PC-3 (cell line): ENCODE results near the gene STK33. TPM values are rescaled to one million over a fixed set of nuclear protein-coding genes. Genes with fewer than 3 reads are reported as not detected.

ENCODE experiments used
- ATAC-seq: fragments of 200-7000 bp; cut with Tn5 transposase; 2 replicates; pipeline ENCODE4 v1.9.1; 2020; ENCODE audit warnings: mild to moderate bottlenecking, moderate library complexity
- Bru-seq: library from RNA; stranded (reverse); fragments of 400-500 nt; gene quantifications from one replicate; lab custom pipeline; 2021; lab: Mats Ljungman, UMichigan
- BruChase-seq, 2 experiments: library from RNA; stranded (reverse); fragments of 400-500 nt; gene quantifications; one replicate each; lab custom pipeline; 2021; lab: Mats Ljungman, UMichigan
- BruUV-seq: library from RNA; stranded (reverse); fragments of 400-500 nt; replicated peaks from 2 replicates; lab custom pipeline; 2021; lab: Mats Ljungman, UMichigan
- CTCF ChIA-PET: fragments of 300-600 bp; sonication (Branson Sonifier 250); formaldehyde crosslinking; loops from one replicate; lab custom pipeline; 2022; ENCODE audit warnings: antibody characterized with exemption; lab: Charles Lee
- POLR2A ChIA-PET: fragments of 300-600 bp; sonication (Branson Sonifier 250); formaldehyde crosslinking; loops from one replicate; lab custom pipeline; 2022; ENCODE audit warnings: antibody characterized with exemption; ENCODE audit not compliant: unreplicated experiment; lab: Charles Lee
- DNase-seq: peaks from one replicate; pipeline ENCODE4 v3.0.0-alpha.2; 2015
- H2AFZ ChIP-seq: fragments of 300-600 bp; sonication (generic); 2 replicates; pipeline ENCODE4 v1.6.0; 2016; ENCODE audit warnings: antibody characterized with exemption, low read length
- H3F3A ChIP-seq: fragments of 300-600 bp; sonication (generic); one replicate; pipeline ENCODE4 v1.6.0; 2017; ENCODE audit warnings: antibody characterized with exemption, low read length, control low read depth, mild to moderate bottlenecking; ENCODE audit not compliant: unreplicated experiment
- H3K27ac ChIP-seq: fragments of 300-600 bp; sonication (generic); 2 replicates; pipeline ENCODE4 v1.5.1; 2016; ENCODE audit warnings: mild to moderate bottlenecking, low read length
- H3K27me3 ChIP-seq: fragments of 300-600 bp; sonication (generic); 2 replicates; pipeline ENCODE4 v1.6.1; 2016; ENCODE audit warnings: low read length, mixed read lengths
- H3K36me3 ChIP-seq: fragments of 300-600 bp; sonication (generic); 2 replicates; pipeline ENCODE4 v1.6.1; 2016; ENCODE audit warnings: low read depth, mixed run types, low read length, mixed read lengths
- H3K4me1 ChIP-seq: fragments of 300-600 bp; sonication (generic); 2 replicates; pipeline ENCODE4 v1.5.1; 2016; ENCODE audit warnings: low read length; ENCODE audit not compliant: insufficient read depth
- H3K4me2 ChIP-seq: fragments of 300-600 bp; sonication (generic); 2 replicates; pipeline ENCODE4 v1.6.0; 2016; ENCODE audit warnings: low read length
- H3K4me3 ChIP-seq: fragments of 300-600 bp; sonication (generic); 2 replicates; pipeline ENCODE4 v1.5.1; 2016; ENCODE audit warnings: mild to moderate bottlenecking, low read length, mixed read lengths
- H3K79me2 ChIP-seq: fragments of 300-600 bp; sonication (generic); 2 replicates; pipeline ENCODE4 v1.6.1; 2017; ENCODE audit warnings: low read length, mixed read lengths
- H3K9ac ChIP-seq: fragments of 300-600 bp; sonication (generic); 2 replicates; pipeline ENCODE4 v1.6.0; 2016; ENCODE audit warnings: mild to moderate bottlenecking, low read length
- H3K9me2 ChIP-seq: fragments of 300-600 bp; sonication (generic); replicated peaks from 2 replicates; pipeline ENCODE4 v1.6.1; 2016; ENCODE audit warnings: mixed run types, low read length, mixed read lengths
- H3K9me3 ChIP-seq: fragments of 300-600 bp; sonication (generic); 2 replicates; pipeline ENCODE4 v1.6.1; 2016; ENCODE audit warnings: low read length, mixed read lengths
- H4K20me1 ChIP-seq: fragments of 300-600 bp; sonication (generic); 2 replicates; pipeline ENCODE4 v1.6.1; 2016; ENCODE audit warnings: low read length, mixed read lengths
- CTCF ChIP-seq: fragments of 300-600 bp; sonication (generic); conservative IDR thresholded peaks from 2 replicates; pipeline ENCODE4 v1.5.1; 2017; ENCODE audit warnings: antibody characterized with exemption, low read depth, mild to moderate bottlenecking, low read length
- EZH2 ChIP-seq: fragments of 300-600 bp; sonication (generic); IDR thresholded peaks from one replicate; pipeline ENCODE4 v1.6.1; 2017; ENCODE audit warnings: antibody characterized with exemption, mild to moderate bottlenecking, low read length; ENCODE audit not compliant: unreplicated experiment
- EZH2phosphoT487 ChIP-seq: fragments of 300-600 bp; sonication (generic); IDR thresholded peaks from 2 replicates; pipeline ENCODE4 v1.6.1; 2018; ENCODE audit warnings: mild to moderate bottlenecking, antibody characterized with exemption, low read length, borderline replicate concordance
- intact Hi-C: fragments of 100-400 bp; cut with micrococcal nuclease; formaldehyde crosslinking; loops from 2 replicates; pipeline ENCODE4 v1.9.0; 2023
- long read RNA-seq: library from polyadenylated mRNA; unstranded; transcript quantifications from one replicate; pipeline ENCODE4 v2.0.0, GENCODE V29; 2021; ENCODE audit not compliant: unreplicated experiment
- total RNA-seq: library from RNA; depleted of rRNA; stranded (reverse); fragments of >200 nt; gene quantifications from 2 replicates; pipeline ENCODE4 v1.2.3, GENCODE V29; 2014; rRNA removed

The STK33 gene
- not detected in 2 replicates for total RNA-seq
- percentile 14 among the genes with signal in this experiment for Bru-seq, nascent RNA
- BruChase-seq, experiment 1, labeled RNA remaining after a 6-hour chase, result percentile 31 among the genes with signal in this experiment
- percentile 31 among the genes with signal in this experiment for BruChase-seq, experiment 2, labeled RNA remaining after a 2-hour chase
- long read RNA-seq, result 0 reads

DNA sequence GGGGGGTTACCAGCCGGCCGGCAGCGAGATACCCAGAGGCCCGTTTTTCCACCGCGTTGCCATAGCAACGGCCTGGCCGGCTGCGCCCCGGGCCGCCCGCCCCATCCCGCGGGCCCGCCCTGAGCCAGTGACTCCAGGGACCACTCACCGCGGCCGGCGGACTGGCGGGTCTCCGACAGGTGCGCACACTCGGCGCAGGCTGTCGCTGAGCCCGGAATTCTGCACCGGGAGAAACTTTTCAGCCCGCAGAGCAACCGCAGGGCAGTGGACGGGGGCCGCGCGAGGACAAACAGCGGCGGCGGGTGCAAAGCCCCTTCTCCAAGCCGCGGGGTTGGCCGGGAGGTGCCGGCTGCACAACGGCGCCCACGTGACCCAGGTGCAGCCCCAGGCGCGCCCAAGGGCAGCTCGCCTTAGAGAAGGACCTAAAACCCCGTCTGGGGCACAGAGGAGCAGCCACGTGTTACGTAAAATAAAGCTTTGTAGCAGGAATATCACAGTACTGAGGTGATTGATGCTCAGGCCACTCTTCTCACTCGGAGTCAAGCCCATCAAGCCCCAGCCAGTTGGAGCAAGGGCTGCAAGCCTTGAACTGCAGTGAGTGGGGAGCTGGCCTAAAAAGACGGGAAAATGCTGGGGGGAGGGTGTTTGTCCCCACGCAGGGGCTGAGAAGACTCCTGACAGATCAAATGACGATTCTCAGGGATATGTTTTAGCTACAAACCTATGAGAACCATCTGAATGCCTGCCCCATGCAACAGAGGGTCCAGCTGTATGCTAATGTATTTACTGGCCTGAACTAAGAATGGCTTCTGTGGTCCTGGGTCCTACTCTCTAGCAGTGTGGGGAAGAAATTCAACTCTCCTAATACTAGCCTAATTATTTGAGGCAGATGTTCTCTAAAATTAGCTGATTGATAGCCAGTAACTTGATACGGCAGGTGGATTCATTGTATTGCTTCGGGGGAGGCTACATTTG is at the start of gene STK33:
Gene STK33 (minus strand): TSS at position 294 of the 975 bp plus-strand sequence. CDS start 119,323 bp downstream, outside the sequence.
- Histone ChIP-seq H4K20me1 (no peaks in the 10 kb centered on the region), H3K9me2 (no peaks in the 10 kb centered on the region), H2AFZ (no peak within 1 kb of the TSS), H3K27me3 (peaks cover 14% of the 10 kb centered on the region; the same call in 1 of the 2 replicates), H3K4me3 (no peak within 1 kb of the TSS), H3K9ac (no peak within 1 kb of the TSS), H3K4me2 (no peak within 1 kb of the TSS), H3K9me3 (no peaks in the 10 kb centered on the region), H3K4me1 (no peaks in the 10 kb centered on the region), H3K27ac (no peak within 1 kb of the TSS), H3K36me3 (no peaks in the 10 kb centered on the region), H3K79me2 (no peaks in the 10 kb centered on the region), H3F3A (no peaks in the 10 kb centered on the region)
- POLR2A ChIA-PET, result no interaction called here
- CTCF ChIA-PET, result no interaction called here
- intact Hi-C loops, result no loop called here
- DNase-seq (no peak), ATAC-seq (no peak)
- no TSS peak for BruUV-seq
- TF ChIP-seq EZH2, result no peak

- H3K4me1 ChIP-seq, result no peaks in the 10 kb centered on the region
- DNase-seq (no peak), ATAC-seq (no peak)
- H3K4me2 ChIP-seq, result no peak overlapping the region
- TF ChIP-seq EZH2 (no peak), EZH2phosphoT487 (no peak), CTCF (no peak)
- no peaks in the 10 kb centered on the region for H3K9me3 ChIP-seq
- H3K9ac ChIP-seq, result no peak overlapping the region
- no peaks in the 10 kb centered on the region for H3K79me2 ChIP-seq
- peaks cover 11% of the 10 kb centered on the region for H3K36me3 ChIP-seq
- no peak overlapping the region for H3K4me3 ChIP-seq
- no peaks in the 10 kb centered on the region for H3F3A ChIP-seq
- no peak overlapping the region for H3K27ac ChIP-seq
- CTCF ChIA-PET, result no interaction called here
- no peaks in the 10 kb centered on the region for H4K20me1 ChIP-seq
- H3K27me3 ChIP-seq, result no peaks in the 10 kb centered on the region
- TSS peak; percentile 22 for BruUV-seq
- intact Hi-C loops, result no loop called here
- POLR2A ChIA-PET, result no interaction called here
- H3K9me2 ChIP-seq, result no peaks in the 10 kb centered on the region
- no peak overlapping the region for H2AFZ ChIP-seq
Observed at GRCh38 chr11:8642196-8642841, 48.3 kb upstream of the STK33 start.

GRCh38 chr11:8641332-8641731 is 47.3 kb upstream of the STK33 start:
- peaks cover 14% of the 10 kb centered on the region for H3K36me3 ChIP-seq
- no peaks in the 10 kb centered on the region for H3K9me2 ChIP-seq
- intact Hi-C loops, result no loop called here
- ATAC-seq, result no peak
- TF ChIP-seq EZH2 (no peak), CTCF (no peak), EZH2phosphoT487 (no peak)
- no peak overlapping the region for H2AFZ ChIP-seq
- no peak overlapping the region for H3K27ac ChIP-seq
- H3F3A ChIP-seq, result no peaks in the 10 kb centered on the region
- no TSS peak for BruUV-seq
- no peak overlapping the region for H3K4me2 ChIP-seq
- CTCF ChIA-PET, result no interaction called here
- no peaks in the 10 kb centered on the region for H3K27me3 ChIP-seq
- POLR2A ChIA-PET, result no interaction called here
- no peaks in the 10 kb centered on the region for H4K20me1 ChIP-seq
- no peak overlapping the region for H3K4me3 ChIP-seq
- no peak overlapping the region for H3K9ac ChIP-seq
- DNase-seq, result no peak
- no peaks in the 10 kb centered on the region for H3K9me3 ChIP-seq
- no peaks in the 10 kb centered on the region for H3K4me1 ChIP-seq
- H3K79me2 ChIP-seq, result no peaks in the 10 kb centered on the region
